ENCODE data around the gene POU2AF3.

Gene POU2AF3

GRCh38 chr11:111353776-111354600, 55.6 kb downstream of the POU2AF3 start:
- DNase-seq = no peak

GRCh38 chr11:111354601-111354891, 56.2 kb downstream of the POU2AF3 start:
- no peak for DNase-seq

GRCh38 chr11:111355101-111355500, 56.8 kb downstream of the POU2AF3 start:
- DNase-seq = no peak

GRCh38 chr11:111355956-111356659, 57.8 kb downstream of the POU2AF3 start:
- no peak for DNase-seq

- no peak for DNase-seq
These were observed 58.3 kb downstream of the POU2AF3 start for GRCh38 chr11:111356660-111357048.

GRCh38 chr11:111357150-111358037, 59.0 kb downstream of the POU2AF3 start:
- no peak for DNase-seq
